Activated effector memory CD4-positive, alpha-beta T cell treated with Interleukin-2 at 50 U/mL for 16 hours (primary cell): Measurements from ENCODE around the gene RANBP17.
"Not testable (repeated sequence)": the region's sequence is repeated elsewhere in the genome, so short reads cannot be mapped to it uniquely, and the experiment has no call there.

Experiments used
- DNase-seq: peaks from one replicate; pipeline ENCODE4 v3.0.0-alpha.2; 2020

Gene RANBP17

GRCh38 chr5:171258737-171259415 lies 397.1 kb downstream of the RANBP17 start:
- DNase-seq: no peak

GRCh38 chr5:171261361-171261760 lies 399.5 kb downstream of the RANBP17 start:
- no peak for DNase-seq

DNA sequence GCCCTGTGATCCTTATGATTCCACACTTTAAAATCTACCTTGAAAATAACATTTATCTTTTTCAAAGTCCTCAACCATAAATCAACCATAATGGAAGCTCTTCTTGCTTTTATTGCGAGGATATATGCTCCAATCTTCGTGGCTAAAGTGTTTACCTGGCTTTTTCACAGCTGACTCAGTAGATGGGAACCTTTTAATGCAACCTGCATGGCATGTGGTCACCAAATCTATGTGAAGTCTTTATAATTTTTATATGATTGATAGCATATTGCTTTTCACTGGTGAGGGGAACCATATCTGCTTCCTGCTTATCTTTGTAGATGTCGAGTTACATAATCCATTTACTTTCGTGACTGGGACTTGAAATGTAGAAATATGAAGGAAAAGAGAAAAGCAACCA lies 400.1 kb downstream of the RANBP17 start:
- no peak for DNase-seq

- no peak for DNase-seq
Measured at GRCh38 chr5:171263181-171263580, 401.4 kb downstream of the RANBP17 start.

DNA sequence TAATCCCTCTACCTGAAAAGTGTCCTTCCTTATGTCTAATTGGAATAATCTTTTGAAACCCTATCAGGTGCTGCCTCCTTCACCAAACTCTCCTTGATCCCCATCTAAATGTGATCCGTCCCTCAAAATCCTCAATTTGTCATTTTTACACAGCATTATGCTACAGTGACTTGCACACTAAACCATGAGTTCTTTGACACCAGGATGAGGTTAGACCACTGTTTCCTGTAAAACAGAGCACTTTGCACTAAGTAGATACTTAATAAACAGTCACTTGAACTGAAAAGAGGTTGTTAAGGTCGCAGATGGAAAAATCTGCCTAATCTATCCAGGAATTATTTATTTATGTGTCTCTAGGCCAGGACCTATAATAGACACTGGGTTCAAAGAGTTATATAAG lies 403.0 kb downstream of the RANBP17 start:
- DNase-seq: no peak

DNA sequence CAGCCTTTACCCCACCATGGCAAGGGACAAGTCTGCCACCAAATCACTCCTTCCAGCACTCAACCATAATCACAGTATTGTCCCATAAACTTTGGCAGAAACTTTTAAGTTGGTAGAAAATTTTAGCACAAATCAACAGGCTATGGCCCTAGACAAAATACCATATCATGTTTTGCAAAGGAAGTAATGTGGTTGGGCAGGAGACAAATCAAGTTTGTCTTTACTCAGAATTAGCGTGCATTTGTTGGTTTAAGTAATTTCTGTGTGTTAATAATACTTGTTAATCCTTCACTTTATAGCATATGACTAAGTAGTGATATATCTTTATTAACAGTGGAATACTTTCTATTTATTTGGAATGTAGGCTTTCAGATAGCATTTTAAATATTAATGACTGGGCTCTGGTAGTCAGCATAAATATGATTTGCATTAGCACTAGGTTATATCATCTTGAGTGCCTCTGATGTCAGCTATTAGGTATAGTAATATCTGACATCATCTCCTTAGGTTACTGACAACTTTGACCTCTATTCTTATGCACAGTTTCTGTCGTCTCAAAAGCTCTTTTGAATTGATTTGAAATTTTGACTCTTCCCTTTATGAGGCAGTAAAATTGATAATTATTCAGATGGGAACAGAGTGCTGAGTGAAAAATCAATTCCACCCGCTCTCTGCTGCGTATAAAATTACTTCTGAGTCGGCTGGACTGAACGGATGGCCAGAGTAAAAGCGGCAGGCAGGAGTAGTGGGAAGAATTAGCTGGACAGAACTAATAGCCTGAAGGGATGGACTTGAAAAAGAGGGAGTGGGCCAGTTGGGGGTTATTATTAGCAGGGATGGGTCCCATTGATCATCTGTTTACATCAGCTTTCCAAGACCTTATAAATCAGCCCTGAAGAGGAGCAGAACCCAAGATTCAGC lies 407.1 kb downstream of the RANBP17 start:
- DNase-seq: no peak

- no peak for DNase-seq
Measured at GRCh38 chr5:171269717-171270116, 407.9 kb downstream of the RANBP17 start.

GRCh38 chr5:171270136-171270535 lies 408.3 kb downstream of the RANBP17 start:
- no peak for DNase-seq

GRCh38 chr5:171271798-171272197 lies 410.0 kb downstream of the RANBP17 start:
- no peak for DNase-seq

- no peak for DNase-seq
Measured at GRCh38 chr5:171272996-171273970, 411.5 kb downstream of the RANBP17 start.

DNA sequence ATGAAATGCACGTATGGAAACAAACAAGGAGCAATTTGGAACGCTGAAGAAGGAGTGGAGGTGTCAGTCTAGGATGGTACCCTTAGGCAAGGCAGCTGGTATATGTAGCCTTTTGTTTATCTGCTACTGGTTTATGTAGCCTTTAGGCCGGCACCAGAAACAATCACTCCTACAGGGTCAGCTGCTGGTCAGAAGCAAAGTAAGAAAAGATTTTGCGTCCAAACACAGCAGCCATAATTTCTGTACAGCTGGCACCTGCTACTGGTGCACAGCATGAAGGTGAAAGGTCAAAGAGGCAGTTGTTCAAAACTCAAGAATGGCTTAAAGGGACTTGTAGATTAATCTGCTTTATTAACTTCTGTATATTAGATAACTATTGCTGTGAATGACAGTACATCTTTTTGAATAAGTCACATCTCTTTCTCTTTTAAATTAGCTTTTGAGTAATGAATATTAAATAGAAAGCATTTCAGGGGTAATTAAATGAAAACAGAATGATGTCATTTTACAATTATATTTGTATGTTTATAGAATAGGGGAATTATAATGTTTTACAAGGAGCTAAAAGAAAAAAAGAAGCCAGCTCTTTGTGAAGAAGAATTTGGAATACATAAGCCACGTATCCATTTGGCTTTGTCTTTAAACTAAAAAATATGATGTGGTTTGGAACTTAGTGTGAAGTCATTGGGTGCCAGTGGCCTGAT lies 414.2 kb downstream of the RANBP17 start:
- no peak for DNase-seq

DNA sequence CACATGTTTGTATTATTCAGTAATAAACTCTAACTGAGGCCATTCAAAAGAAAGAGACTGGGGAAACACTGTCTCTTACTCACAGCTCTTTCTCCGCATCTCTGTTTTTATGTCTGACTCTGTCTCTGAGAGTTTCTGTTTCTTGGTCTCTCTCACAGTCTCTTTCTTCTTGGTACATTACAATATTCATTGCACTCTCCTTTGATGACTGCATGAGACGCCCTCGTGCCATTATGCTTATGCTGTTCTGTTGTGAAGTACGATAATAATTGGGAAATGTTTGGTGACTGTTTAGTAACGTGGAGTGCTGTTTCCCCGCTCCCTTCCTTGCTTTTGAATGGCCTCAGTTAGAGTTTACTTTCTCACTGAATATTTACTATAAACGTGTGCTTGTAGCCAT lies 421.9 kb downstream of the RANBP17 start:
- DNase-seq: no peak

- no peak for DNase-seq
Measured at GRCh38 chr5:171285465-171285864, 423.6 kb downstream of the RANBP17 start.

DNA sequence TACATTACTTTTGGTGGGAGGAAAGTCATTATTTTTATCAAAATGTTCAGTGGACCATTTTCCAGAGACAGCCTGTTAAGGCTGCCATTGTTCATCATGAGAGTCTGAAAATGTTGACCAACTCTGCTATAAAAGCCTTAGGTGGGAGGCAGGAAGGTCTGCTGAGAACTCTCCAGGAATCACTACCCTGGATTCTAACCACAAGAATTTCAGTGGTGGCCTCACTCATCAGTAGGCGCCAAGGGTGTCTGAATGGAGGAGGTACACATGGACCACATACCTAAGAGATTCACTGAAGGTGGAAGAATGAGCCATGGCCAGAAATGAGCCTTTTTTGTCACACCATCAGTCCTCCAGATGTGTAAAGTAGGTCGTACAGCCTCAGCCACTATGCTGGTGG lies 426.2 kb downstream of the RANBP17 start:
- DNase-seq: no peak

GRCh38 chr5:171291371-171291770 lies 429.6 kb downstream of the RANBP17 start:
- no peak for DNase-seq

GRCh38 chr5:171295299-171295698 lies 433.5 kb downstream of the RANBP17 start:
- DNase-seq: no peak

DNA sequence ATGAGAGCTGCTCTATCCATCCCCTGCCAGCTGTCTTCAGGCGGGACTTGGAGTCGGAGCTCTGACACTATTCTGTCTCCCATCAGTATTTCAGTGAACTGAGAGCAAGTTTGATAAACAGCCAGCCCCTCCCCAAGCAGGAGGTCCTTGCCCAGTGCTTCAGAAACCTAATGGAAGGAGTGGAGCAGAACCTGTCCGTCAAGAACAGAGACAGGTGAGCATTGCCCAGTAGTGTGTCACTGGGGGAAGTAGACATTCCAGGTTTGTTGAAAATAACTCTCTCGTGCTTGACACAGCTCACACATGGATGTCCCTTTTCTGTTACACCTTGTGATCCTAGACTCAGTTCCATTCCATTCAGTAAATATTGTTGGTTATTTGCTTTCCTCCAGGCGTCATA lies 434.0 kb downstream of the RANBP17 start:
- DNase-seq: no peak

- not testable (repeated sequence) for DNase-seq
Measured at GRCh38 chr5:171297941-171298340, 436.1 kb downstream of the RANBP17 start.

- no peak for DNase-seq
Measured at GRCh38 chr5:171299228-171299627, 437.4 kb downstream of the RANBP17 start.

DNA sequence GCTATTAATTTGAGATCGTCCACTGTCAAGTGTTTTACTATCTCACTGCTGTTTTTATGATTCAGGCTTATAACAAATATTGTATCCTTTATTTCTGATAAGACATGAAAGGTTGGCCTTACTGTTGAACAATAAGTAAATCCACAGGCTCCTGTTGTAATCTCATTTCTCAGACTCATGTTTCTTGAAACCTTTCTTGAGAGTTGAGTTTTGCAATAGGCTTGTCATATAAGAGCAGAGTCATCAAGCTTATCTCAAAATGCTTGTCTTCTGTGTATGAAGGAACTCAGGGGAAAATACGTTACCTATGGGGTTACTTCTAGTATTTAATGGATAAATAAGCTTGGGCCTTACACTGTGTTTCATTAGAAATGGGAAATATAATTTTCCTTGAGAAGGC lies 438.0 kb downstream of the RANBP17 start:
- DNase-seq: no peak

DNA sequence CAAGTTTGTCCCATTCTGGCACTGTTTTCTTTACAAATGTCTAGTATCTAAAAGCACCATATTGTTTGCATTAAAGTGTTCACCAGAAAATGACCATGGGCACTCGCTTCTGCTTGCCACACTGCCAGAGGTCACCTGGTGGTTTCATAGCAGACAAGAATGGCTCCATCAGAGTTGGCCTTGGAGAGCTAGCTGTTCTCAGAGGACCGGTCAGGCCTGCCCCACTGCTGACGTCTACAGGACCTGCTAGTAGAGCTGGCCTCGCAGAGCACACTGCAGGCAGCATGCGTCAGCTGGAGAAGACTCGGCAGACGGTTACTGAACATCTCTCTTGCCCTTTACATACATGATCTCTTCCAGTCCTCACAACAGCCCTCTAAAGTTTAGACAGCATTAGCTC lies 438.5 kb downstream of the RANBP17 start:
- DNase-seq: no peak

- DNase-seq: no peak
Measured at GRCh38 chr5:171306166-171306565, 444.3 kb downstream of the RANBP17 start.
